Activated naive CD4-positive, alpha-beta T cell treated with anti-CD3 and anti-CD28 coated beads, Interleukin-2, amount 10 ng/mL, durations not matched to agents 7 days and 5 days (primary cell): ENCODE data around the gene ANO7.
A peak's percentile ranks its signal among the peaks of the same experiment; 100 is the strongest.
"Not testable (repeated sequence)": the region's sequence is repeated elsewhere in the genome, so short reads cannot be mapped to it uniquely, and the experiment has no call there.

Experiments used
- CTCF ChIA-PET: fragments of 350-600 bp; sonication (Branson Sonifier 250); formaldehyde crosslinking; loops from one replicate; lab custom pipeline; 2021; ENCODE audit warnings: antibody characterized with exemption; lab: Charles Lee
- DNase-seq: peaks from one replicate; pipeline ENCODE4 v3.0.0-alpha.2; 2020
- H3K27ac Mint-ChIP-seq: one replicate; pipeline ENCODE4 v1.8.0; 2021; ENCODE audit warnings: mild to moderate bottlenecking, moderate library complexity, mixed read lengths
- H3K27me3 Mint-ChIP-seq: one replicate; pipeline ENCODE4 v1.8.0; 2021; ENCODE audit warnings: mild to moderate bottlenecking, mixed read lengths
- H3K36me3 Mint-ChIP-seq: one replicate; pipeline ENCODE4 v1.8.0; 2021; ENCODE audit warnings: mixed read lengths
- H3K4me1 Mint-ChIP-seq: one replicate; pipeline ENCODE4 v1.8.0; 2021; ENCODE audit warnings: mixed read lengths
- H3K4me3 Mint-ChIP-seq: one replicate; pipeline ENCODE4 v1.8.0; 2021; ENCODE audit warnings: mild to moderate bottlenecking, moderate library complexity, mixed read lengths
- H3K9me3 Mint-ChIP-seq: one replicate; pipeline ENCODE4 v1.8.0; 2021; ENCODE audit warnings: mixed read lengths

ANO7 gene

DNA sequence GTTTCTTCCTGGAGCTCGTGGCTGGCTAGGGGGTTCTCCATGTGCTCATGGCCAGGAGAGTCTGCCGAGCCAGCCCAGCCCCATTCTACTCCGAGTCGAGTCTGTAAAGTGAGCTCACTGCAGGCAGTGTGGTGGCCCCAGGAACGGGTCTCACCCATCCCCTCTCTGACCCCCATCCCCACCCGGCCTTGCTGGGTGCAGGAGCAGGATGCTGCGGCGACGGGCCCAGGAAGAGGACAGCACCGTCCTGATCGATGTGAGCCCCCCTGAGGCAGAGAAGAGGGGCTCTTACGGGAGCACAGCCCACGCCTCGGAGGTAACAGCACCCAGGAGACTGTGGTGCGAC is 1.4 kb downstream of the ANO7 start:
- H3K36me3 Mint-ChIP-seq: no peaks in the 10 kb centered on the region
- no peak for DNase-seq
- no peaks in the 10 kb centered on the region for H3K9me3 Mint-ChIP-seq
- H3K27me3 Mint-ChIP-seq: no peaks in the 10 kb centered on the region
- no peak overlapping the region for H3K4me3 Mint-ChIP-seq
- CTCF ChIA-PET: no interaction called here
- H3K4me1 Mint-ChIP-seq: no peaks in the 10 kb centered on the region
- no peak overlapping the region for H3K27ac Mint-ChIP-seq

DNA sequence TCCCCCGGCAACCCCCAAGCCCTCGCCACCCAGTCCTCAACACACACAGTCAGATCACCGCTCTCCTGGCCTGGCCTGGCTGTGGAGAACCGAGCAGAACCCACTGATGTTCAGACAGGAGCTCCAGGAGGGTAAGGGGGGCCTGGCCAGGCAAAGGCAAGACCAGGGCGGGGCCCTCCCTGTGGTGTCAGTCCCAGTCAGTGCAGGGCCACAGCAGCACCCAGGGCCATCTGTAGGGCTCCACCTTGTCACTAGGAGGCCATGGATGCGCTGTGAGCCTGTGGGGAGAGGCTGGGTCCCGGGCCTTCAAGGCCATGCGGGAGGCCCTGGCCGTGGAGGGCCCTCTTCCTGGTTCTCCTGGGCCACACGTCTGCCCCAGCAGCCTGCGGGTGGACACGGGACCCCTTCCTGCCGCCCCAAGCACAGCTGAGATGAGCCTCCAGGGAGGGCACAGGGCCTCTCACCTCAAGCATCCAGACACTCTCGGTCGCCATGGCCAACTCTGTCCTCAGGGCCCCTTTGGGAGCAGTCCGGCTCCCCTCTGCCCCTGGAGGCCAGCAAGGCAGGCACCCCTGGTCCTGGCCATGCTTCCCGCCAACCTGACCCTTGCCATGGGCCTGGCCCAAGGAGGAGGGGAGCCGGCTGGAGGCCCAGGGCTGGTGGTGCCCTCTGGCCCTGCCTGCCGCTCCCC is 2.0 kb downstream of the ANO7 start:
- CTCF ChIA-PET: no interaction called here
- H3K27me3 Mint-ChIP-seq: no peaks in the 10 kb centered on the region
- H3K36me3 Mint-ChIP-seq: no peaks in the 10 kb centered on the region
- H3K4me3 Mint-ChIP-seq: no peak overlapping the region
- no peaks in the 10 kb centered on the region for H3K4me1 Mint-ChIP-seq
- no peak overlapping the region for H3K27ac Mint-ChIP-seq
- DNase-seq: no peak
- no peaks in the 10 kb centered on the region for H3K9me3 Mint-ChIP-seq

DNA sequence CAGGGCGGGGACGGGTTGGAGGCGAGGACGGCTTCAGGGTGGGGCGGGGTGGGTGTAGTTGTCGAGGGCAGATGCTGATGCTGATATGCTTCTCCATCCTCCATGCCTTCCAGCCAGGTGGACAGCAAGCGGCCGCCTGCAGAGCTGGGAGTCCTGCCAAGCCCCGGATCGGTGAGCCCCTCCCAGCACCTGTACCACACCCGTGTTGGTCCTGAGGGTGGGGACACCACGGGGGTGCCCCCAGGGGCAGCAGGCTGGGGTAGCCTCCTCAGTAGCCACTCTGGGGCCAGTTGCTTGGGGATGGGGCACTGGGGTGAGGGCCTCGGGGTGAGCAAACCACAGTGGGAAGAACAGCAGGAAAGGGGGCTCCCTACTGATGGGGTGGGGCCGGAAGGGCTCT is 2.6 kb downstream of the ANO7 start:
- CTCF ChIA-PET: no interaction called here
- H3K4me1 Mint-ChIP-seq: no peaks in the 10 kb centered on the region
- no peaks in the 10 kb centered on the region for H3K36me3 Mint-ChIP-seq
- H3K27ac Mint-ChIP-seq: no peak overlapping the region
- no peak overlapping the region for H3K4me3 Mint-ChIP-seq
- H3K27me3 Mint-ChIP-seq: no peaks in the 10 kb centered on the region
- H3K9me3 Mint-ChIP-seq: no peaks in the 10 kb centered on the region
- DNase-seq: no peak

DNA sequence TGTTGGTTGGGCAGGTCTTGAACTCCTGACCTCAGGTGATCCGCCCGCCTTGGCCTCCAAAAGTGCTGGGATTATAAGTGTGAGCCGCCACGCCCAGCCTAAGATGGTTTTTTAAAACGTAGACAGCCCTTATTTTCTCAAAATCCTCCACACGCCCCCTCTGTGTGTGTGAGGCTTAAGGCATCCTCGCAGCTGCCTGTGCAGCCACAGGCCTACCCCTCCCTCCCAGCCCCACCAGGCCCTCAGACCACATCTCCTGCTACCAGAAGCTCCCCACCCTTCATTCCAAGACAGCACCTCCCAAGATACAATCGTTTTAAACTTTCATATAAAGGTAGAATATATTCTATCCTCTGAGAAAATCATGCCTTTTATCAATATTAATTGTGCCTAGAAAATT is 4.8 kb downstream of the ANO7 start:
- DNase-seq: no peak
- no peaks in the 10 kb centered on the region for H3K36me3 Mint-ChIP-seq
- H3K27ac Mint-ChIP-seq: no peak overlapping the region
- no peaks in the 10 kb centered on the region for H3K4me1 Mint-ChIP-seq
- no peaks in the 10 kb centered on the region for H3K9me3 Mint-ChIP-seq
- H3K27me3 Mint-ChIP-seq: no peaks in the 10 kb centered on the region
- CTCF ChIA-PET: no interaction called here
- no peak overlapping the region for H3K4me3 Mint-ChIP-seq

DNA sequence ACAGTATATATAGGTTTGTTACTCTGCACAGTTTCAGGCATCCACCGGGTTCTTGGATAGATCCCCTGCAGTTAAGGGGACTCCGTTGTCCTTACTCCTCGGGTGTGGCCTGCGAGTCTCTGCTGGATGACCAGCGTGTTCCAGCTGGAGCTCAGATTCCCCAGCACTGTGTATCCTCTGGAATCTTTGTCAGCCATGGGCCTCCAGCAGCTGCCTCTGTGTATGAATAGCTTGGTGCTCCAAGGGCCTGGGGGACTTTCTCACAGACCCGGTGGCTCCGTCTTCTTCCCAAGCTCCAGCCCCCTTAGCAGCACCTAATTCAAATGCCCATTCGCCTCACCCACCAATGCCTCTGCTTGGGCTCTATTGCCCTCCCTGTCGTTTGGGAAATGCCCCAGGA is 6.3 kb downstream of the ANO7 start:
- no peak overlapping the region for H3K4me3 Mint-ChIP-seq
- H3K9me3 Mint-ChIP-seq: no peaks in the 10 kb centered on the region
- no peaks in the 10 kb centered on the region for H3K36me3 Mint-ChIP-seq
- H3K4me1 Mint-ChIP-seq: no peaks in the 10 kb centered on the region
- H3K27ac Mint-ChIP-seq: no peak overlapping the region
- H3K27me3 Mint-ChIP-seq: no peaks in the 10 kb centered on the region
- no peak for DNase-seq
- CTCF ChIA-PET: no interaction called here

DNA sequence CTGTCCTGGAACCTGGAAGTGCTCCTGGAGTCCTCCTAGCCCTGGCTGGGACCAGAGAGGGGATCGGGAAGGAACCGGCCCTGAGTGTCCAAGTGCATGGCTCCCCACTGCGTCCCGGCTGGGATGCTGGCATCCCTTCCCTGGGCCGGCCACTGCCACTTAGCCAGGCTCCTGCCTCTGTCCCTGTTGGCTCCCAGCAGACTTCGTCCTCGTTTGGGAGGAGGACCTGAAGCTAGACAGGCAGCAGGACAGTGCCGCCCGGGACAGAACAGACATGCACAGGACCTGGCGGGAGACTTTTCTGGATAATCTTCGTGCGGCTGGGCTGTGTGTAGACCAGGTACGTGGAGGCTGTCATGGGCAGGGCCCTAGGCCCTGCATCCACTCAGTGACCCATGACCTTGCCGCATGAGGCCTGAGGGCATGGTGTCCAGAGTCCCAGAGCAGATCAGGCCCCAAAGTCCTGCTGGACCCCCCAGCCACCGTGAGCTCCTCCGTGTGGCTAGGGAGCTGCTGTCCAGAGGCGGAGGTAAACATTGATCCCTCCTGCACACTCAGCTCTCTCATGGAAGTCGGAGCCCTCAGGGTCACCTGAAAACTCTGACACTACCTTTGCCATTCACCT is 7.1 kb downstream of the ANO7 start:
- Mint-ChIP-seq H3K4me1 (no peaks in the 10 kb centered on the region), H3K27me3 (no peaks in the 10 kb centered on the region), H3K36me3 (no peaks in the 10 kb centered on the region), H3K27ac (no peak overlapping the region), H3K9me3 (no peaks in the 10 kb centered on the region), H3K4me3 (no peak overlapping the region)
- CTCF ChIA-PET: no interaction called here
- DNase-seq: no peak

DNA sequence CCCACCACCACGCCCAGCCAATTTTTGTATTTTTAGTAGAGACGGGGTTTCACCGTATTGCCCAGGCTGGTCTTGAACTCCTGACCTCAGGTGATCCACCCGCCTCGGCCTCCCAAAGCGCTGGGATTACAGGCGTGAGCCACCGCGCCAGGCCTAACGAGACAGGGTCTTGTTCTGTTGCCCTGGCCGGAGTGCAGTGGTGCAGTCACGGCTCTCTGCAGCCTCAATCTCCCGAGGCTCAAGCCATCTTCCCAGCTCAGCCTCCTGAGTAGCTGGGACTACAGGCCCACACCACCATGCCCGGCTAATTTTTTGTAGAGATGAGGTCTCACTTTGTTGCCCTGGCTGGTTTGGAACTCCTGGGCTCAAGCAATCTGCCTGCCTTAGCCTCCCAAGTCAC is 8.8 kb downstream of the ANO7 start:
- H3K9me3 Mint-ChIP-seq, CTCF ChIA-PET, H3K36me3 Mint-ChIP-seq, DNase-seq, H3K27ac Mint-ChIP-seq, H3K27me3 Mint-ChIP-seq, H3K4me1 Mint-ChIP-seq, H3K4me3 Mint-ChIP-seq: not testable (repeated sequence)

DNA sequence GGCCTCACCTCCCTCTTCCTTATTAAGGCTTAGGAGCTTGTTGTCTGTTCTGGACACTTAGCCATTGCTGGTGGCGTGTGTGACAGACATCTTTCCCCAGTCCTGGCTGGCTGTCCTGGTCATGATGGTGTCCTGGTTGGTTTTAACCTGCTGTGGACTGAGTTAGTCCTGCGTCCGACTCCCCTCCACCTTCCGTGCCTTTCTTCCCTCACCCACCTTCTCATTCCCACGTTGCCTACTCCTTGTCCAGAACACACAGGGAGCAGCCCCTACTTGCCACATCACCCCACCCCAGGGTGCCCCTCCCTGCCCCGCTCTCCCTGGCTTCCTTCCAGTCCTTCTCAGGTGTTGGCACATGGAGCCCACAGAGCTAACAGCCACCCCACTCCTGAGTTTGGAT is 9.5 kb downstream of the ANO7 start:
- no peak for DNase-seq
- no peaks in the 10 kb centered on the region for H3K9me3 Mint-ChIP-seq
- H3K27me3 Mint-ChIP-seq: no peaks in the 10 kb centered on the region
- H3K36me3 Mint-ChIP-seq: no peaks in the 10 kb centered on the region
- CTCF ChIA-PET: no interaction called here
- no peaks in the 10 kb centered on the region for H3K4me1 Mint-ChIP-seq
- no peak overlapping the region for H3K4me3 Mint-ChIP-seq
- H3K27ac Mint-ChIP-seq: no peak overlapping the region

DNA sequence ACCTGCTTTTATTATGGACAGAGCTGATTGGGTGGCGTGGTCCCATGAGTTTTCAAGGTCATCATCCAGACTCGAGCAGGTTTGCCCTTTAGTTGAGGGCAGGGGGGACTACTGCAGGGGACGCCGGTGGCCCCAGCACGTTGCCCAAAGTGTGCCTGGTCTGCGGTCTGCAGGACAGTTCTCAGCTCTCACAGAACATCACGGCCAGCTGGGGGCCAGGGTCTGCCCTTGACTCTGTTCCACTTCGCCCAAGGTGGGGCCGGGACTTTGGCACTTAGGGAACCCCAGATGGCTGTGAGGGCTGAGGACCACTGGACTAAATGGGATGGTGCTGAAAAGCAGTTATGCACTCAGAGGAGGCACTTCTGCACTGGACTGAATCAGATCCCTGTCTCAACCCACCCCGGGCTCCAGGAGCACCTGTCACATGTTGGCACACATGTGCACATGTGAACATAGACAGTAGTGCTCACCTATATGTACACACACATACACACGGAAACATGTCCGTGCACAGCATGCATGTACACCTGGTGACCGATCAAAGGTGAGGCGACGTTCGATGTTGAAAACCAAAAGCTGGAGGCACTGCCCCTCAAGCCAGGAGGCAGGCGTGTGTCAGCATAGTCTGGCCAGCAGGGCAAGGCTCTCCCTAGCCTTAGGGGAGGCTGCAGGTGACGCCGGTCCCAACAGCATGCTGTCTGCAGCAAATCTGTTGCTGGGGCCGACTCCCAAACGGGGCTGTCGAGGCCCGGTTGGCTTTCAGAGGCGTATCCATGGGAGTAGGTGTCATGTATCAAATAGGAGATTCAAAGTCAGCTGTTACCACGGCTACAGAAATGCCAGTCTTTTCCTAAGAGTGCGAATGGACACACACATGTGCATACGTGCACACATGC is 10.2 kb downstream of the ANO7 start:
- Mint-ChIP-seq H3K9me3 (no peaks in the 10 kb centered on the region), H3K4me3 (no peak overlapping the region), H3K27me3 (no peaks in the 10 kb centered on the region), H3K4me1 (no peaks in the 10 kb centered on the region), H3K27ac (no peak overlapping the region), H3K36me3 (no peaks in the 10 kb centered on the region)
- DNase-seq: peak; percentile 18
- CTCF ChIA-PET: no interaction called here

DNA sequence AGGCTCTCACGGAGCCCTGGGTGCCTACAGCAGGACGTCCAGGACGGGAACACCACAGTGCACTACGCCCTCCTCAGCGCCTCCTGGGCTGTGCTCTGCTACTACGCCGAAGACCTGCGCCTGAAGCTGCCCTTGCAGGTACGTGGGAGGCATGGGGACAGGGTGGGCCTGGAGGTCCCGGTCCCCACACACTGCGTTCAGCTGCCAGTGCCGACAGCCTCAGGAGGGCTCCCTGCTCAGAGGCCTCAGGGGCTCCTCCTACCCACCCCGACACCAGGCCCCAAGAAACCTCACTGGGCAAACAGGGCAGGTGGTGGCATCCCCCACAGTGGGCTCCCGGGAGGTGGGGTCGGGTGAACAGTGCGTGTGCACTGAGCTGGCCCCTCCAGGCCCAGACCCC is 10.8 kb downstream of the ANO7 start:
- Mint-ChIP-seq H3K4me1 (no peaks in the 10 kb centered on the region), H3K27ac (no peak overlapping the region), H3K4me3 (no peak overlapping the region), H3K36me3 (no peaks in the 10 kb centered on the region), H3K27me3 (no peaks in the 10 kb centered on the region), H3K9me3 (no peaks in the 10 kb centered on the region)
- peak; percentile 15 for DNase-seq
- CTCF ChIA-PET: no interaction called here

DNA sequence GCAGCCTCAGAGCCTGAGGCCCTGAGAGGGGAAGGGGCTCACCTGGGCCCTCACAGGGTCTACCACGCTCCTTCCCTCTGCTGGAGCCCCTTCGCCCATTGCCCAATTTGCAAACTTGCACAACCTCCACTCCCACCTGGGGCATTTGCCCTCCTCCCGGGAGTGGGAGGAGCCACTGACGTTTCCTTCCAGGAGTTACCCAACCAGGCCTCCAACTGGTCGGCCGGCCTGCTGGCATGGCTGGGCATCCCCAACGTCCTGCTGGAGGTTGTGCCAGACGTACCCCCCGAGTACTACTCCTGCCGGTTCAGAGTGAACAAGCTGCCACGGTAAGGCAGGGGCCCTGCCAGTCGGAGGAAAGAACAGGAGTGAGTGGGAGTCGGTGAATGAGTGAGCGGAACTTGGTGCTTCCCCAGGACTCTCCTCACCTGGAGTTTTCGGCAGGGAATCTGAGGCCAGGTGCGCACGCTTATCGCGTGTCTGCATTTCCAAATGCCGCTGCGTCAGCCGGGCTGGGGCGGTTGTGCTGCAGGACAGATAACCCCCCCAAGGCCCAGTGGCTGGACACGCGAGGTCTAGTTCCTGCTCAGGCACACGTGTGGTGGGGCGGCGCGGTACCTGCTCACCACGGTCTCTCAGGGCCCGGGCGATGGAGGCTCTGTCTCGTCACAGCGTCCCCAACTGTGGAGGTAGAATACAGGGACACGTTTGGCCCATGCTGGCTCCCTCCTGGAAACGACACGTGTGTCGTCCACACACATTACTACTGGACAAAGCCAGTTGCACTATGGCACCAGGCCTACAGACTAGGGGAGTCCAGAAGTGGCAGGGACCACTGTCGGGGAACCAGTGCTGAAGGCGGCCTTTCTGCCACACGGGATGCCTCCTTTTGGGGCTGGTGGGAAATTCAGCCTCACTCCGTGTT is 11.7 kb downstream of the ANO7 start:
- Mint-ChIP-seq H3K4me1 (no peaks in the 10 kb centered on the region), H3K9me3 (no peaks in the 10 kb centered on the region), H3K27me3 (no peaks in the 10 kb centered on the region), H3K27ac (no peak overlapping the region), H3K36me3 (no peaks in the 10 kb centered on the region), H3K4me3 (no peak overlapping the region)
- CTCF ChIA-PET: no interaction called here
- DNase-seq: peak; percentile 15

DNA sequence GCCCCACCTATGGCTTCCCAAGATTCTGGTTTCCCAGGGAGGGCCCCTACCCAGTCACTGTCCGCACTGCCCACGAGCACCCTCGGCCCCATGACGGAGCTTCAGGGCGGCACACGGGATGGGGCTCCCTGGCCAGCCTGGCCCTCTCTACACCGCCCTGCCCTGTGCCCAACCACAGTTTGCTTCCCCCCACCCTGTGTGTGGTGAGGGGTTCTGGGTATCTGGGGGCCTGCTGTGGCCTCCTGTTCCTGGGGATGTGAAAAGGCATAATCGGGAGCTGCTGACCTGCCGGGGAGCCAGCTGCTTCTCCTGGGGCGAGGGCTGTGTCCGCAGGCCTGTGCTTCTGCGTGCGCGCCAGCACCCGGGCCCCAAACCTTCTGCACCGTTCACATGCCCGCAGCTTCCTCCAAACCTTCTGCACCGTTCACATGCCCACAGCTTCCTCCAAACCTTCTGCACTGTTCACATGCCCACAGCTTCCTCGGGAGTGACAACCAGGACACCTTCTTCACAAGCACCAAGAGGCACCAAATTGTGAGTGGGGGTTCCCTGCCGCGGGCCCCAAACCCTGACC is 12.4 kb downstream of the ANO7 start:
- DNase-seq: peak; percentile 15
- no peaks in the 10 kb centered on the region for H3K9me3 Mint-ChIP-seq
- H3K4me1 Mint-ChIP-seq: no peaks in the 10 kb centered on the region
- H3K27ac Mint-ChIP-seq: no peak overlapping the region
- H3K27me3 Mint-ChIP-seq: no peaks in the 10 kb centered on the region
- H3K36me3 Mint-ChIP-seq: no peaks in the 10 kb centered on the region
- no peak overlapping the region for H3K4me3 Mint-ChIP-seq
- CTCF ChIA-PET: no interaction called here

DNA sequence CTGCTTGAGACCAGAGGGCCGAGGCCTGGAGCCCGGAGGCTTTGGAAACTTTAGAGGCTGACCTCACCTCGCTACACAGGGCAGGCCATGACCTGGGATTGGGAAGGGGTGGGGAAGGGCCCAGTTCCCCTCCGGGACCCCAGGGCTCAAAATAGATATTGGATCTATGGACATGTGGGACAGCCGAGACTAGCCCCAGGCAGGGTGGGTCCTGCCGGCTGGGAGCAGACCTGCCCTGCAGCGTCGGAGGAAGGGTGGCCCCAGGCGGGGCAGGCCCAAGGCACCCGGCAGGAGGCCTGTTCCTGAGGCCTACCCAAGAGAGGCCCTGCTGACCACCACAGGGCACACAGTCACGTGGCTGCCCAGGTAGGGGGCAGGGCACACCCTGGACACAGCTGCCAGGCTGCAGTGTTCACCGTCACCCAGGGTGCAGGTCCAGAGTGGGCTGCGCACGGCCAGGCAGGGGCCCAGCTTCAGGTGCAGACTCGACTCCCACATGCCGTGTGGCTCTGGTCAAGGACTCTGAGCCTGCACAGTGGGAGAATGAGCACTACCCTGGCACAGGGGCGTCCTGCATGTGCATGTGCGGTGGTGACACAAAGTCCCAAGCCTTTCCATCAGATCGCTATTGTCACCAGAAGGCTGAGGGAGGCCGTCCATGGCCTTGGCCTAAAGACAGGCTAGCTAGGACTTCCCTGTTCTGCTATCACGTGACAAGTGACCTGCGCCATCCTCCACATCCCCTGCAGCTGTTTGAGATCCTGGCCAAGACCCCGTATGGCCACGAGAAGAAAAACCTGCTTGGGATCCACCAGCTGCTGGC is 13.2 kb downstream of the ANO7 start:
- no peak for DNase-seq
- H3K9me3 Mint-ChIP-seq: no peaks in the 10 kb centered on the region
- no peaks in the 10 kb centered on the region for H3K36me3 Mint-ChIP-seq
- no peaks in the 10 kb centered on the region for H3K4me1 Mint-ChIP-seq
- no peak overlapping the region for H3K27ac Mint-ChIP-seq
- no peaks in the 10 kb centered on the region for H3K27me3 Mint-ChIP-seq
- no peak overlapping the region for H3K4me3 Mint-ChIP-seq
- CTCF ChIA-PET: no interaction called here
